NT2/D1 (cell line): ENCODE measurements around the gene ALOX5.

Experiments used
- YY1 ChIP-seq: IDR thresholded peaks from 2 replicates; pipeline ENCODE4 v1.6.1; 2011; ENCODE audit not compliant: insufficient read length, insufficient read depth
- ZNF274 ChIP-seq: IDR thresholded peaks from 2 replicates; pipeline ENCODE4 v1.6.1; 2011; ENCODE audit warnings: mild to moderate bottlenecking, low read depth, low read length

GRCh38 chr10:45371560-45371959, 2.5 kb upstream of the ALOX5 start:
- TF ChIP-seq ZNF274 (no peak), YY1 (no peak)
